ENCODE results near the gene P4HA1.
"Not testable (repeated sequence)": the region's sequence is repeated elsewhere in the genome, so short reads cannot be mapped to it uniquely, and the experiment has no call there.

The P4HA1 gene

DNA sequence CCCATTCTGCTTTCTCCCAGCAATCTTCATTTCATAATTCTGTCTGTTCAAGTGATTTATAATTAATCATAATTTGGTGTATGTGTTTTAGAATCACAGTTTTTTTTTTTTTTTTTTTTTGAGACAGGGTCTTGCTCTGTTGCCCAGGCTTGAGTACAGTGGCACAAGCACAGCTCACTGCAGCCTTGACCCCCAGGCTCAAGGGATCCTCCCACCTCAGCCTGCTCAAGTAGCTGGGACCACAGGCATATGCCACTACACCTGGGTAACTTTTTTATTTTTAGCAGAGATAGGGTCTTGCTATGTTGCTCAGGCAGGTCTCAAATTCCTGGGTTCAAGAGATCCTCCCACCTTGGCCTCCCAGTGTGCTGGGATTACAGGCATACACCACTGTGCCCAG, 92.8 kb downstream of the P4HA1 start:
- no peak for DNase-seq
- in situ Hi-C loops (cut with HindIII; ENCODE audit: low pct_ligation_motif_present, low pct_unique_long_range_greater_than_20kb, low sequenced_read_pairs) = no loop called here

DNA sequence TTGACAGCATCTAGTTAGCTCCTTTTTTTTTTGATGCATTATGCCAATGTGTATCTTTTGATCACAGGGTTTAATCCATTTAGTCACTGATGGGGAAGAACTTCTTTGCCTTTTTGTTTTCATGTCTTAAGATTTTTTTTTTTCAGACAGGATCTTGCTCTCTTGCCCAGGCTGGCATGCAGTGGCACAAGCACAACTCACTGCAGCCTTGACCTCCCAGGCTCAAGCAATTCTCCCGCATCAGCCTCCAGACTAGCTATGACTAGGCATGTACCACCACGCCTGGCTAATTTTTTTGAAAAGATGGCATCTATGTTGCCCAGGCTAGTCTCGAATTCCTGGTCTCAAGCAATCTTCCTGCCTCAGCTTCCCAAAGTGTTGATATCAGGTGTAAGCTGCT, 95.7 kb downstream of the P4HA1 start:
- in situ Hi-C loops (cut with HindIII; ENCODE audit: low pct_ligation_motif_present, low pct_unique_long_range_greater_than_20kb, low sequenced_read_pairs) = no loop called here
- DNase-seq = no peak

DNA sequence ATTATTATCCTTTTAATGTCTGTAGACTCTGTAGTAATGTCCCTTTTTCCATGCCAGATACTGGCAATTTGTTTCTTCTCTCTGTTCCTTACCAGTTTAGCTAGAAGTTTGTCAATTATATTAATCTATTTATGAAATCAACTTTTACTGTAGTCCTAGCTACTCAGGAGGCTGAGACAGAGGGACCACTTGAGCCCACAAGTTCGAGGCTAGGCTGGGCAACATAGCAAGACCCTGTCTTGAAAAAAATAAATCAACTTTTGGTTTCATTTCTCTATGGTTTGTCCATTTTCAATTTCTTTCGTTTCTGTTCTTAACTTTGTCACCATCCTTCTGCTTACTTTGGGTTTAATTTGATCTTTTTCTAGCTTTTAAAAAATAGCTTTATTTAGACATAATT, 99.6 kb downstream of the P4HA1 start:
- DNase-seq = no peak
- in situ Hi-C loops (cut with HindIII; ENCODE audit: low pct_ligation_motif_present, low pct_unique_long_range_greater_than_20kb, low sequenced_read_pairs) = no loop called here

DNA sequence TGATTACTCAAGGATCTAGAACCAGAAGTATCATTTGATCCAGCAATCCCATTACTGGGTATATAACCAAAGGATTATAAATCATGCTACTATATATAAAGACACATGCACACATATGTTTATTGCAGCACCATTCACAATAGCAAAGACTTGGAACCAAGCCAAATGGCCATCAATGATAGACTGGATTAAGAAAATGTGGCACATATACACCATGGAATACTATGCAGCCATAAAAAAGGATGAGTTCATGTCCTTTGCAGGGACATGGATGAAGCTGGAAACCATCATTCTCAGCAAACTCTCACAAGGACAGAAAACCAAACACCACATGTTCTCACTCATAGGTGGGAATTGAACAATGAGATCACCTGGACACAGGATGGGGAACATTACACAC, 101.2 kb downstream of the P4HA1 start:
- in situ Hi-C loops (cut with HindIII; ENCODE audit: low pct_ligation_motif_present, low pct_unique_long_range_greater_than_20kb, low sequenced_read_pairs); DNase-seq: not testable (repeated sequence)

DNA sequence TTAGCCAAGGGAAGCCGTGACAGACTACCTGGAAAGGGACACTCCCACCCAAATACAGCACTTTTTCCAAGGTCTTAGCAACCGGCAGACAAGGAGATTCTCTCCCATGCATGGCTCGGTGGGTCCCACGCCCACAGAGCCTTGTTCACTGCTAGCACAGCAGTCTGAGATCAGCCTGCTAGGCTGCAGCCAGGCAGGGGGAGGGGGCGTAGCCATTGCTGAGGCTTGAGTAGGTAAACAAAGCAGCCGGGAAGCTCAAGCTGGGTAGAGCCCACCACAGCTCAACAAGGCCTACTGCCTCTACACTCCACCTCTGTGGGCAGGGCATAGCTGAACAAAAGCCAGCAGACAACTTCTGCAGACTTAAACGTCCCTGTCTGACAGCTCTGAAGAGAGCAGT, 106.9 kb downstream of the P4HA1 start:
- DNase-seq; in situ Hi-C loops (cut with HindIII; ENCODE audit: low pct_ligation_motif_present, low pct_unique_long_range_greater_than_20kb, low sequenced_read_pairs): not testable (repeated sequence)

DNA sequence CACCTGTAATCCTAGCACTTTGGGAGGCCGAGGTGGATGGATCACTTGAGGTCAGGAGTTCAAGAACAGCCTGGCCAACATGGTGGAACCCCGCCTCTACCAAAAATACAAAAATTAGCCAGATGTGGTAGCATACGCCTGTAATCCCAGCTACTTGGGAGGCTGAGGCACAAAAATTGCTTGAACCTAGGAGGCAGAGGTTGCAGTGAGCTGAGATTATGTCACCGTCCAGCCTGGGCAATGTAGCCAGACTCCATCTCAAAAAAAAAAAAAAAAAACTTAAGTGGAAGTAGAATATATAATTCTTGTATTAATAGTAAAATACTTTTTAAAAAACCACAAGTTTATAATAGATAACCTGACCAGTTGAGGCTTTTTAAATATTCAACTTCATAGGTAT, 112.0 kb downstream of the P4HA1 start:
- DNase-seq; in situ Hi-C loops (cut with HindIII; ENCODE audit: low pct_ligation_motif_present, low pct_unique_long_range_greater_than_20kb, low sequenced_read_pairs): not testable (repeated sequence)

DNA sequence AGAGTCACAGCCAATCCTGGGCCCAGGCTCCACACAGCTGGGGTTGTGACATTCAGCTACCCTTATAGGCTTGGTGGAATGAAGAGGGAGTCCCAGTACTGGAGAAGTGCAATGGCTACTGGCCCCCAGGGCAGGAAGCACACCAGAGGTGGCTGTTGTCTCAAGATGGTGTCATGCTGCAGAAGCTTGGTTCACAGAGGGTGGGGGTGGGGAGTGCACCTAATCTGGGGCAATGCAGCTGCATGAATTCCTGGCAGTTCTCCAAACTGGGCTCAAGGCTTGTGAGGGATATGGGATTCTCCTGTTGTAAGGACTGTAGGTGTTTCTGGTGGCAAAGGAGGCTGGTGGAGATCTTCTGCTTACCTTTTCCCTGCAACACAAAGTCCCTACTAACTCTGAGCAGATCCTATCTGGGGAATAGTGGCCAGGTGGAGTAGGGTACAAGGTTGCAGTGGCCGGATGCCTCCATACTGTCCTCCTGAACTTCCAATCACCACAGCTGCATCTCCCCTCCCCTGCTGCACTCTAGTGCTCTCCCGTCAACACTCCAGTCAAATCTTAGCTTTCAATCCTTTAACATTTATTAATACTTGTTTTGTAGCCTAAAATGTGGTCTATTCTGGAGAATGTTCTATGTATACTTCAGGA, 114.7 kb downstream of the P4HA1 start:
- in situ Hi-C loops (cut with HindIII; ENCODE audit: low pct_ligation_motif_present, low pct_unique_long_range_greater_than_20kb, low sequenced_read_pairs) = no loop called here
- DNase-seq = no peak

DNA sequence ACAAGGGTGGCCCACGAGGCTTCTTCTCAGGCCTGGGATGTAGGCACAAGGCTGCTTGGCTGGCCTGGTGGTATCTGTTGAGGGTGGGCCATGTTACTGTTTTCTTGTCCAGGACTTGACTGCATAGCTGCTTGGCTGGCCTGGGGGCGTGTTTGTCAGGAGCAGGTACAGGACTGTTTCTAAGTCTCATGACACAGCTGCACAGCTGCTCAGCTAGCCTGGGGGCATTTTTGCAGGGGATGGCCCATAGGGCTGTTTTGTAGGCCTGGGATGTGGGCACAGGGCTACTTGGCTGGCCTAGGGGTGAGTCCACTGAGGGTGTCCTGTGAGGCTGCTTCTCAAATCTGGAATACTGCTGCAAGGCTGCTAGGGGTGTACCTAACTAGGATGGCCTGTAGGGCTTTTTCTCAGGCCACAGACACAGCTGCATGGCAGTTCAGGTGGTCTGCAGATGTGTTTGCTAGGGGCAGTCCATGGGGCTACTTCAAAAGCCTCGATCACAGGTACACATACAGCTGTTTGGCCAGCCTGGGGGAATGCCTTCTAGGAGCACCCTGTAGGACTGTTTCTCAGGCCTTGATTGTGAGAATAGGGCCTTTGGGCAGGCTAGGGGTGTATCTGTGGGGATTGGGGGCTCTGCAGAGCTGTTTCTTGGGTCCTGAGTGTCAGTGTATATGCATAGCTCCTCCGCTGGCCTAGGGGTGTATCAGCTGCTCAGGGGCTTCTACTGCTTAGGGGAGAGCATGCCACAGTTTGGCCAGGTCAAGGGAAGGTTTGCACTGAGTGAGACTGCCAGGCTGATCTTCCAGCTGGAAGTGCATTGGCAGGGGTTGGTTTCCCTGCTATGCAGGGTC, 115.4 kb downstream of the P4HA1 start:
- DNase-seq = no peak
- in situ Hi-C loops (cut with HindIII; ENCODE audit: low pct_ligation_motif_present, low pct_unique_long_range_greater_than_20kb, low sequenced_read_pairs) = no loop called here

DNA sequence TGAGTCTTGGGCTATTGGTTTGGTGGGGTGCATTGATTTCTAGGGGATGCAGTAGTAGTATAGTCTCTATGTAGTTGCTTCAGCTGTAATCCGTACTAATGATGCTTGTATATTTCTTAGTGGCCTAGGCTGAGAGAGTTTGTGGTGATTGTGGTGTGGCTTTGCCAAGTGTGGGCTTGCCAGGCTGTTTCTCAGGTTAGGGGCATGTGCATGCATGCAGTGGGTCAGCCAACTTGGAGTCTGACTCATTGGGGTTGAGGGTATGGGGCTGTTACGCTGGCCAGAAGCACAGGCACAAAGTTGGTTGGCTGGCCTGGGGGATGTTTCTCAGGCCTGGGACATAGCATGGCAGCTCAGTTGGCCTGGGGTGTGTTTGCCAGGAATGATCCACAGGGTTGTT, 116.3 kb downstream of the P4HA1 start:
- in situ Hi-C loops (cut with HindIII; ENCODE audit: low pct_ligation_motif_present, low pct_unique_long_range_greater_than_20kb, low sequenced_read_pairs) = no loop called here
- DNase-seq = no peak

DNA sequence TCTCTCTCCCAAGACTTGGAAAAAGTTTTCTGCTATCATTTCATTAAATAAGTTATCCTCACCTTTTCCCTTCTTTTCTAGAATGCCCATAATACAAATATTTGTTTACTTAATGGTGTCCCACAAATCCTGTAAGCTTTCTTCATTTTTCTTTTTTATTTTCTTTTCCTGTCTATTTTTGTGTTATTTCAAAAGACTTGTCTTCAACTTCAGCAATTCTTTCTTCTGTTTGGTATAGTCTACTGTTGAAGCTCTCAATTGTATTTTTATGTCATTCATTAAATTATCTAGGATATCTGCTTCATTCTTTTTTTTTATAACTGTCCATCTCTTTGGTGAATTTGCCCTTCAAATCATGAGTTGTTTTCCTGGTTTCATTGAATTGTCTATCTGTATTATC, 117.0 kb downstream of the P4HA1 start:
- in situ Hi-C loops (cut with HindIII; ENCODE audit: low pct_ligation_motif_present, low pct_unique_long_range_greater_than_20kb, low sequenced_read_pairs) = no loop called here
- DNase-seq = no peak

DNA sequence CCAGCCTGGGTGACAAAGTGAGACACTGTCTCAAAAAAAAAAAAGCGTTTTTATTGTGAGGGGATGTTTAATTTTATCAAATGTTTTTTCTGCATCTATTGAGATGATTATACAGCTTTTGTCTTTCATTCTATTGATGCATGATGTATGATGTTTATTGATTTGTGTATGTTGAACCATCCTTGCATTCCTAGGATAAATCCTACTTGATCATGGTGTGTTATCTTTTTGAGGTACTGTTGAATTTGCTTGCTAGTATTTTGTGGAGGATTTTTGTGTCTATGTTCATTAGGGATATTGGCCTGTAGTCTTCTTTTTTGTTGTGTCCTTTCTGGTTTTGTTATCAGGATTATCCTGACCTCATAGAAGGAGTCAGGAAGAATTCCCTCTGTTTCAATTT, 119.8 kb downstream of the P4HA1 start:
- in situ Hi-C loops (cut with HindIII; ENCODE audit: low pct_ligation_motif_present, low pct_unique_long_range_greater_than_20kb, low sequenced_read_pairs) = no loop called here
- no peak for DNase-seq

Data from ACHN (cell line).